T1000 (cell line): ENCODE results near the gene HINT1.
"Not testable (repeated sequence)": the region's sequence is repeated elsewhere in the genome, so short reads cannot be mapped to it uniquely, and the experiment has no call there.

Source experiments
- DNase-seq: peaks from one replicate; lab custom pipeline; 2025; ENCODE audit warnings: mixed read lengths; lab: John Stamatoyannopoulos, UW

HINT1 gene

GRCh38 chr5:131165119-131165727, at the start of gene HINT1:
HINT1 (minus strand) TSS chr5:131165256; CDS start chr5:131165205, 51 bp downstream.
- DNase-seq = peak; percentile 84

GRCh38 chr5:131214609-131215227, 49.7 kb upstream of the HINT1 start:
- no peak for DNase-seq

GRCh38 chr5:131212471-131213021, 47.5 kb upstream of the HINT1 start:
- DNase-seq = no peak

- no peak for DNase-seq
Measured at GRCh38 chr5:131211669-131212068, 46.6 kb upstream of the HINT1 start.

GRCh38 chr5:131210151-131210510, 45.1 kb upstream of the HINT1 start:
- DNase-seq = no peak

GRCh38 chr5:131209506-131210150, 44.6 kb upstream of the HINT1 start:
- no peak for DNase-seq

- no peak for DNase-seq
Measured at GRCh38 chr5:131209175-131209505, 44.1 kb upstream of the HINT1 start.

- no peak for DNase-seq
Measured at GRCh38 chr5:131206772-131207171, 41.7 kb upstream of the HINT1 start.

GRCh38 chr5:131206061-131206460, 41.0 kb upstream of the HINT1 start:
- no peak for DNase-seq

- DNase-seq = no peak
Measured at GRCh38 chr5:131204964-131205363, 39.9 kb upstream of the HINT1 start.

GRCh38 chr5:131200560-131200959, 35.5 kb upstream of the HINT1 start:
- DNase-seq = no peak

GRCh38 chr5:131198625-131199024, 33.6 kb upstream of the HINT1 start:
- DNase-seq = no peak

- DNase-seq = no peak
Measured at GRCh38 chr5:131196331-131196730, 31.3 kb upstream of the HINT1 start.

GRCh38 chr5:131195696-131196095, 30.6 kb upstream of the HINT1 start:
- no peak for DNase-seq

GRCh38 chr5:131194725-131195124, 29.7 kb upstream of the HINT1 start:
- no peak for DNase-seq

GRCh38 chr5:131193897-131194296, 28.8 kb upstream of the HINT1 start:
- not testable (repeated sequence) for DNase-seq

GRCh38 chr5:131193106-131193505, 28.1 kb upstream of the HINT1 start:
- DNase-seq = no peak

GRCh38 chr5:131186561-131187256, 21.7 kb upstream of the HINT1 start:
- no peak for DNase-seq

GRCh38 chr5:131185523-131186104, 20.6 kb upstream of the HINT1 start:
- no peak for DNase-seq

- no peak for DNase-seq
Measured at GRCh38 chr5:131182839-131183238, 17.8 kb upstream of the HINT1 start.

- DNase-seq = no peak
Measured at GRCh38 chr5:131180407-131180806, 15.4 kb upstream of the HINT1 start.

- no peak for DNase-seq
Measured at GRCh38 chr5:131171276-131171810, 6.3 kb upstream of the HINT1 start.
